SHP77 (cell line): ENCODE data around the gene AKAP7.
"Not testable (repeated sequence)": the region's sequence is repeated elsewhere in the genome, so short reads cannot be mapped to it uniquely, and the experiment has no call there.

ENCODE experiments used
- DNase-seq, 2 experiments: peaks; one replicate each; lab custom pipeline; 2025; lab: John Stamatoyannopoulos, UW

Gene AKAP7

GRCh38 chr6:131292145-131292938 is 157.1 kb downstream of the AKAP7 start:
- DNase-seq, result no peak

DNA sequence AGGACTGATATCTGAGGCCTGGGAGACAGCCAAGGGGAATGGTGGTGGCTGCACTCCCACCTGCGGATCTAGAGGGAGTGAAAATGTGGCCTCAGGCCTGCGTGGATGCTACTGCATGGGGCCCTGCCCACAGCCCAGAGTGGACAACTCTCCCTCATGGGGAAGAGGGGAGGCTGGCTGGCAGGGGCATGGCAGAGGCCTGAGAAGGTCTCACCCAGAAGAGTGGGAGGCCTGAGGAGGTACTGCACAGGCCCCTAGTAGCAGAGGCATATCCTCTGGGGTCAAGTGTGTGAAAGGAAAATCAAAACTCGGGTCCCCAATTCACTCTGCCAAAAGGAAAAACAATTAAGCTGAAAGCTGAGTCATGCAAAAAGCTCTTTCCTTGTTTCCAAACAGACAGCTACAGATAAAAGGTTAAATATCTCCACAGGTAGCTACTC is 158.2 kb downstream of the AKAP7 start:
- DNase-seq, result no peak

- DNase-seq, result no peak
Measured at GRCh38 chr6:131295081-131295480, 159.8 kb downstream of the AKAP7 start.

DNA sequence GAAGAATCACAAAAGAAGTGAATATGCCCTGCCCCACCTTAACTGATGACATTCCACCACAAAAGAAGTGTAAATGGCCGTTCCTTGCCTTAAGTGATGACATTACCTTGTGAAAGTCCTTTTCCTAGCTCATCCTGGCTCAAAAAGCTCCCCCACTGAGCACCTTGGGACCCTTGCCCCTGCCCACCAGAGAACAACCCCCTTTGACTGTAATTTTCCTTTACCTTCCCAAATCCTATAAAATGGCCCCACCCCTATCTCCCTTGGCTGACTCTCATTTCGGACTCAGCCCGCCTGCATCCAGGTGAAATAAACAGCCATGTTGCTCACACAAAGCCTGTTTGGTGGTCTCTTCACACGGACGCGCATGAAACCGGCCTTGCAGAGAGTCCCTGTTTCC is 165.6 kb downstream of the AKAP7 start:
- DNase-seq, result not testable (repeated sequence)

GRCh38 chr6:131303338-131303930 is 168.2 kb downstream of the AKAP7 start:
- DNase-seq, result no peak

- DNase-seq, result no peak
Measured at GRCh38 chr6:131305037-131305850, 170.0 kb downstream of the AKAP7 start.

- DNase-seq, result no peak
Measured at GRCh38 chr6:131309437-131309836, 174.2 kb downstream of the AKAP7 start.

- DNase-seq, result no peak
Measured at GRCh38 chr6:131314838-131315237, 179.6 kb downstream of the AKAP7 start.

DNA sequence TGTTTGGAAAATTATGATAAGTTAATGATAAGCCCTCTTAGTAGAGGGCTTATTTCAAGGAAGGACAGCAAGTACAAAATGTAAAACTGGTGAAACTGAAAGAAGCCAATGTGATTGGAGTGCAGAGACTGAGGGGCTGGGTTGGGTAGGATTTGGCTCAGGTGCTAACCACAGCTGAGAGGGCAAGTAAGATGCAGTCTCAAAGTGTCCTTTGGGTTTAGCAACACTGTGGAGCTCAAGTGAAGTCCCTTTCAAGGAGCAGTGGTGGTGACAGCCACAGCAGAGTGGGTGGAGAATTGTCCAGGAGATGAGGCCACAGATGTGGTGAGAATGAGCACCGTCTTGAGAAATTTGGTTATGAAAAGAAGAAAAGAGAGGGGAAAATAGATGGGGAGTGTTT is 181.4 kb downstream of the AKAP7 start:
- no peak for DNase-seq

DNA sequence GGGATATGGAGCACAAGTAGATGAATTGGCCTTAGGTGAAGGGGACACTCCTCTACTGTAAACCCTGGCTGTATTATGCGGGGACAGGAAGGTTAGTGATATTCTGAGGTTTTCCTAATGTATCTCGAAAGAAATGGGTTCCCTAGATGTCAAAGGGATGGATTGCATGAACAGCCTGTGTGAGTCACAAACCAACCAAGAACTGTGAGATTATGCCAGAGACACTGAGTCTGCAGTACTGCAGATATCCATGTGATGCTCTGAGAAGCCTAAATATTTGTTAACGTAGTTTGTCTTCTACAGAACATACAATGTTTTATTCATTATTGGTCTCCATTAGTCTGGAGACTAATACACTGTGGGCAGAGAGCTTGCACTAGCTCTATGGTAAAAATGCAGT is 182.2 kb downstream of the AKAP7 start:
- no peak for DNase-seq

DNA sequence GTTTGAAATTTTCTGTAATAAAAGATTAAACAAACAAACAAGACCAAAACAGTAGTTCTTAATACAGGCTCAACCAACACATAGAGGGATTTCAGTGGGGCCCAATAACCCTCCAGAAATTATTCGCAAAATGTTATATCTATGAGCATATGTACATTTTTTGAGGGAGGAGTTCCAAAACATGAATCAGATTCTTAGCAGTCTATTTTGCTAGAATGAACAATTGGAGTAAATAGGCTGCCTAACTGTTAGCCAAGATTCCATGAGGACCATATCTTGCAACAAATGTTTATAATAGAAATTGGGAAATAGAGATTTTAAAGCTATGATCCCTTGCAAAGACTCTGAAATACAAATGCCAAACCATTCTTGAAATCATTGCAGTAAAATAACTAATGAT is 186.3 kb downstream of the AKAP7 start:
- no peak for DNase-seq

- no peak for DNase-seq
Measured at GRCh38 chr6:131322125-131322524, 186.9 kb downstream of the AKAP7 start.

DNA sequence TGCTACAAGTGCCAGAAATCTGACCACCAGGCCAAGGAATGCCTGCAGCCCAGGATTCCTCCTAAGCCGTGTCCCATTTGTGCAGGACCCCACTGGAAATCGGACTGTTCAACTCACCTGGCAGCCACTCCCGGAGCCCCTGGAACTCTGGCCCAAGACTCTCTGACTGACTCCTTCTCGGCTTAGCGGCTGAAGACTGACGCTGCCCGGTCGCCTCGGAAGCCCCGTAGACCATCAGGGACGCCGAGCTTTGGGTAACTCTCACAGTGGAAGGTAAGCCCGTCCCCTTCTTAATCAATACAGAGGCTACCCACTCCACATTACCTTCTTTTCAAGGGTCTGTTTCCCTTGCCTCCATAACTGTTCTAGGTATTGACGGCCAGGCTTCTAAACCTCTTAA is 190.4 kb downstream of the AKAP7 start:
- not testable (repeated sequence) for DNase-seq

GRCh38 chr6:131328727-131329126 is 193.5 kb downstream of the AKAP7 start:
- not testable (repeated sequence) for DNase-seq

- no peak for DNase-seq
Measured at GRCh38 chr6:131331151-131331550, 195.9 kb downstream of the AKAP7 start.

DNA sequence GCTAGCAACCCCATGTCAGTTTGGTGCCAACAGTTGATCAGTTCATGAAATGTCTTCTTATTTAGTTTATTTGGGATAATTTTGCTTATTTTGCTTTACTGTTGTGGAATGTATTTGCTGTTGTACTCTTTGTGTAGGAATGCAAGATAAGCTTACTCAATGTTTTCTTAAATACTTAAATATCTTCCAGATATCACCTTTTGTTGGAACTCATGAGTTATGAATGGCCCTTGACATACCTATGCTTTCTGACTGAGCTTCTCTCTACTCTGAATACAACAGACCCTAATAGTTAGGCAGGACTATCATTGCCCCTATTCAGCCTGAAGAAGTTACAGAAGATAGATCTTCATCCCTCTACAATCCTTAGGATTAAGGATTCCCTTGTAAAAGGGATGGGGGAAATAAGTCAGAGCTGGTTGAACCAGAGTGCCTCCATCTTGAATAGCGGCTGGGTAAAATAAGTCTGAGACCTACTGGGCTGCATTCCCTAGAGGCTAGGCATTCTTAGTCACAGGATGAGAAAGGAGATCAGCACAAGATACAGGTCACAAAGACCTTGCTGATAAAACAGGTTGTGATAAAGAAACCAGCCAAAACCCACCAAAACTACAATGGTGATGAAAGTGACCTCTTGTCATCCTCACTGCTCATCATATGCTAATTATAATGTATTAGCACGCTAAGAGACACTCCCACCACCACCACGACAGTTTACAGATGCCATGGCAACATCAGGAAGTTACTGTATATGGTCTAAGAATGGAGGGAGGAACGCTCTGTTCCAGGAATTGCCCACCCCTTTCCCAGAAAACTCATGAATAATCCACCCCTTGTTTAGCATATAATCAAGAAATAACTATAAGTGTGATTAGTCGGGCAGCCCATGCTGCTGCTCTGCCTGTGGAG is 196.9 kb downstream of the AKAP7 start:
- DNase-seq, result no peak
